CD14-positive monocyte (primary cell): ENCODE data around the gene MED26. TPM values are rescaled to one million over a fixed set of nuclear protein-coding genes. Genes with fewer than 3 reads are reported as not detected.

Experiments
- DNase-seq, 3 donors: peaks; one replicate each; pipeline ENCODE4 v3.0.0-alpha.2; 2011 to 2022
- H2AFZ ChIP-seq: 2 replicates; pipeline ENCODE4 v1.6.0; 2012; ENCODE audit warnings: mild to moderate bottlenecking, low read depth, low read length, inconsistent platforms; ENCODE audit not compliant: insufficient read depth, poor library complexity, severe bottlenecking
- H3K27ac ChIP-seq, 2 donors: 1 replicate in 1 of 2; 2 replicates in 1 of 2; pipeline ENCODE4 v1.5.1; 2012 to 2013; ENCODE audit warnings: low read length in 2 of 2, control low read depth in 1 of 2, inconsistent platforms in 1 of 2, low read depth in 1 of 2, mild to moderate bottlenecking in 1 of 2
- H3K27me3 ChIP-seq, 2 donors: one replicate each; pipeline versions ENCODE4 v1.6.0 to v1.6.1; 2011 to 2013; ENCODE audit warnings: low read length in 2 of 2; ENCODE audit not compliant: control insufficient read depth in 2 of 2, insufficient read depth in 2 of 2
- H3K36me3 ChIP-seq, 2 donors: replicated peaks in 1 of 2; 1 replicate in 1 of 2; 2 replicates in 1 of 2; pipeline versions ENCODE4 v1.5.1 to v1.6.1; 2012 to 2013; ENCODE audit warnings: low read length in 2 of 2, control low read depth in 1 of 2, inconsistent platforms in 1 of 2, mild to moderate bottlenecking in 1 of 2; ENCODE audit not compliant: insufficient read depth in 2 of 2, control insufficient read depth in 1 of 2
- H3K4me1 ChIP-seq, 2 donors: 1 replicate in 1 of 2; 2 replicates in 1 of 2; pipeline versions ENCODE4 v1.5.1 to v1.6.1; 2012 to 2013; ENCODE audit warnings: low read length in 2 of 2, control low read depth in 1 of 2, inconsistent platforms in 1 of 2, mild to moderate bottlenecking in 1 of 2, moderate library complexity in 1 of 2; ENCODE audit not compliant: insufficient read depth in 2 of 2, control insufficient read depth in 1 of 2
- H3K4me2 ChIP-seq: replicated peaks from 2 replicates; pipeline ENCODE3; 2012; ENCODE audit warnings: low read length, moderate library complexity, mild to moderate bottlenecking; ENCODE audit not compliant: poor library complexity, severe bottlenecking; ENCODE audit errors: extremely low read depth
- H3K4me3 ChIP-seq, 3 experiments: fragments of 200-600 bp in 1 of 3; sonication (generic) in 1 of 3; replicated peaks in 1 of 3; 1 replicate in 2 of 3; 2 replicates in 1 of 3; pipeline ENCODE4 v1.5.1; 2011 to 2013; ENCODE audit warnings: low read length in 3 of 3, mild to moderate bottlenecking in 3 of 3, control low read depth in 2 of 3, low read depth in 2 of 3, inconsistent platforms in 1 of 3, moderate library complexity in 1 of 3
- H3K79me2 ChIP-seq: 2 replicates; pipeline ENCODE4 v1.6.0; 2012; ENCODE audit warnings: mild to moderate bottlenecking, control low read depth, inconsistent platforms, low read length, moderate library complexity; ENCODE audit not compliant: insufficient read depth
- H3K9ac ChIP-seq: 2 replicates; pipeline ENCODE4 v1.6.0; 2017; ENCODE audit warnings: low read length, mild to moderate bottlenecking; ENCODE audit not compliant: insufficient read depth, poor library complexity, severe bottlenecking
- H3K9me3 ChIP-seq, 2 donors: replicated peaks in 1 of 2; 1 replicate in 1 of 2; 2 replicates in 1 of 2; pipeline versions ENCODE4 v1.5.1 to v1.6.1; 2012 to 2013; ENCODE audit warnings: low read length in 2 of 2, control low read depth in 1 of 2; ENCODE audit not compliant: control insufficient read depth in 1 of 2, insufficient read depth in 1 of 2
- H4K20me1 ChIP-seq: 2 replicates; pipeline ENCODE4 v1.6.0; 2012; ENCODE audit warnings: mild to moderate bottlenecking, low read length, control low read depth, moderate library complexity; ENCODE audit not compliant: insufficient read depth
- H3K27ac Mint-ChIP-seq, 7 donors: one replicate each; pipeline ENCODE4 v1.8.0; 2020; ENCODE audit warnings: mild to moderate bottlenecking in 7 of 7, mixed read lengths in 7 of 7, moderate library complexity in 6 of 7, inconsistent platforms in 2 of 7
- H3K27me3 Mint-ChIP-seq, 3 donors: one replicate each; pipeline ENCODE4 v1.8.0; 2021 to 2022; ENCODE audit warnings: low read depth in 3 of 3, mild to moderate bottlenecking in 3 of 3, mixed read lengths in 3 of 3, moderate library complexity in 3 of 3, inconsistent platforms in 1 of 3
- H3K36me3 Mint-ChIP-seq, 2 donors: one replicate each; pipeline ENCODE4 v1.8.0; 2020; ENCODE audit warnings: mixed read lengths in 2 of 2, inconsistent platforms in 1 of 2, mild to moderate bottlenecking in 1 of 2
- H3K4me1 Mint-ChIP-seq: one replicate; pipeline ENCODE4 v1.8.0; 2020; ENCODE audit warnings: mild to moderate bottlenecking, mixed read lengths
- H3K4me3 Mint-ChIP-seq, 2 donors: one replicate each; pipeline ENCODE4 v1.8.0; 2020; ENCODE audit warnings: mild to moderate bottlenecking in 2 of 2, mixed read lengths in 2 of 2, moderate library complexity in 1 of 2
- H3K9me3 Mint-ChIP-seq, 7 donors: one replicate each; pipeline ENCODE4 v1.8.0; 2020 to 2022; ENCODE audit warnings: mixed read lengths in 7 of 7, mild to moderate bottlenecking in 6 of 7, moderate library complexity in 6 of 7, inconsistent platforms in 2 of 7
- WGBS: methylation state at CpG from one replicate; pipeline ENCODE4 v1.1.5; 2013; ENCODE audit warnings: missing lambda C conversion rate; ENCODE audit not compliant: insufficient coverage; 5-methylcytosine and 5-hydroxymethylcytosine counted together
- intact Hi-C, 2 donors: fragments of 100-400 bp; cut with micrococcal nuclease; formaldehyde crosslinking; loops; one replicate each; pipeline versions ENCODE4 v1.15.0 to v1.15.1; 2023
- polyA plus RNA-seq, 3 donors: library from polyadenylated mRNA; depleted of rRNA in 1 of 3; unstranded in 2 of 3; stranded (reverse) in 1 of 3; fragments of 300-500 nt in 2 of 3; fragments of >200 nt in 1 of 3; fragmentation: Illumina TruSeq in 2 of 3; gene quantifications; 1 replicate in 2 of 3; 2 replicates in 1 of 3; pipeline ENCODE4 v1.2.3, GENCODE V29; 2012 to 2021
- TF ChIP-seq, protein P1 (sequence below): fragments of 200-600 bp; IDR thresholded peaks from one replicate; pipeline ENCODE4 v1.8.0; 2022; ENCODE audit warnings: antibody characterized with exemption, mild to moderate bottlenecking

Gene MED26
- polyA plus RNA-seq, 3 donors: 1.1 to 7.1 (median 2.1) TPM

DNA sequence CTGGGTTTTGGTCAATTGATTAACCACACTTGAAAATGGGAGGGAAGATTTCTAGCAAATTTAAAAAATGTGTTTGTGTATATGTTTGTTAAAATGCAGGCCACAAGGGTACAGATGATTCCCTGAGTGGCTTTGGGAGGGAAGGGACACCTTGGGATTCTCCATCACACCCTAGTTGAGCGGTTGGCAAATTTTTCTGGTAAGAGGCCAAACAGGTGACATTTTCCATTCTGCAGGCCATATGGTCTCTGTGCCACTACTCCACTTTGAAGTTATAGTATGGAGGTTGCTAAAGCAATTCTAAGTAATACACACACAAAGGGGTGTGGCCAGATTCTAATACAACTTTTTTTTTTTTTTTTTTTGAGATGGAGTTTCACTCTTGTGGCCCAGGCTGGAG lies 12.9 kb upstream of the MED26 start:
- H3K36me3 Mint-ChIP-seq: peaks cover 67 to 97% of the 10 kb centered on the region in 2 donors
- peaks cover 0 to 2% (median 0%) of the 10 kb centered on the region in 7 donors for H3K9me3 Mint-ChIP-seq
- no peaks in the 10 kb centered on the region for H3K4me1 Mint-ChIP-seq
- peaks cover 100% of the 10 kb centered on the region for H4K20me1 ChIP-seq
- no peak overlapping the region for H3K4me3 ChIP-seq
- H3K4me2 ChIP-seq: no peak overlapping the region
- no peaks in the 10 kb centered on the region for H3K9me3 ChIP-seq
- TF ChIP-seq, protein P1, sequence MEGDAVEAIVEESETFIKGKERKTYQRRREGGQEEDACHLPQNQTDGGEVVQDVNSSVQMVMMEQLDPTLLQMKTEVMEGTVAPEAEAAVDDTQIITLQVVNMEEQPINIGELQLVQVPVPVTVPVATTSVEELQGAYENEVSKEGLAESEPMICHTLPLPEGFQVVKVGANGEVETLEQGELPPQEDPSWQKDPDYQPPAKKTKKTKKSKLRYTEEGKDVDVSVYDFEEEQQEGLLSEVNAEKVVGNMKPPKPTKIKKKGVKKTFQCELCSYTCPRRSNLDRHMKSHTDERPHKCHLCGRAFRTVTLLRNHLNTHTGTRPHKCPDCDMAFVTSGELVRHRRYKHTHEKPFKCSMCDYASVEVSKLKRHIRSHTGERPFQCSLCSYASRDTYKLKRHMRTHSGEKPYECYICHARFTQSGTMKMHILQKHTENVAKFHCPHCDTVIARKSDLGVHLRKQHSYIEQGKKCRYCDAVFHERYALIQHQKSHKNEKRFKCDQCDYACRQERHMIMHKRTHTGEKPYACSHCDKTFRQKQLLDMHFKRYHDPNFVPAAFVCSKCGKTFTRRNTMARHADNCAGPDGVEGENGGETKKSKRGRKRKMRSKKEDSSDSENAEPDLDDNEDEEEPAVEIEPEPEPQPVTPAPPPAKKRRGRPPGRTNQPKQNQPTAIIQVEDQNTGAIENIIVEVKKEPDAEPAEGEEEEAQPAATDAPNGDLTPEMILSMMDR: no peak
- intact Hi-C loops: no loop called here
- H3K36me3 ChIP-seq: peaks cover 86 to 99% of the 10 kb centered on the region in 2 donors
- H3K4me1 ChIP-seq: no peaks in the 10 kb centered on the region
- H3K27ac ChIP-seq: no peak overlapping the region
- H3K27me3 ChIP-seq: no peaks in the 10 kb centered on the region
- H3K9ac ChIP-seq: no peak overlapping the region
- WGBS: no CpG with 5 or more reads among the region's 1 CpG
- H3K27ac Mint-ChIP-seq: peak overlapping the region in 1 of 7 donors; percentile 60
- no peak for DNase-seq
- no peak overlapping the region for H2AFZ ChIP-seq
- peaks cover 98% of the 10 kb centered on the region for H3K79me2 ChIP-seq
- H3K27me3 Mint-ChIP-seq: no peaks in the 10 kb centered on the region
- H3K4me3 Mint-ChIP-seq: no peak overlapping the region

- peak overlapping the region in 2 of 7 donors; percentile 2 to 48 for H3K27ac Mint-ChIP-seq
- H3K27ac ChIP-seq: peak overlapping the region in 1 of 2 donors; percentile 16
- H2AFZ ChIP-seq: no peak overlapping the region
- no peak overlapping the region for H3K4me2 ChIP-seq
- H4K20me1 ChIP-seq: peaks cover 99% of the 10 kb centered on the region
- H3K4me3 Mint-ChIP-seq: no peak overlapping the region
- TF ChIP-seq, protein P1: no peak
- H3K9me3 Mint-ChIP-seq: peaks cover 0 to 2% (median 0%) of the 10 kb centered on the region in 7 donors
- no peaks in the 10 kb centered on the region for H3K9me3 ChIP-seq
- DNase-seq: no peak
- WGBS: 100% methylated on average over 1 of the region's 1 CpG
- H3K4me1 ChIP-seq: no peaks in the 10 kb centered on the region
- H3K4me1 Mint-ChIP-seq: no peaks in the 10 kb centered on the region
- peaks cover 61 to 94% of the 10 kb centered on the region in 2 donors for H3K36me3 Mint-ChIP-seq
- intact Hi-C loops: no loop called here
- no peak overlapping the region for H3K9ac ChIP-seq
- H3K79me2 ChIP-seq: peaks cover 96% of the 10 kb centered on the region
- no peaks in the 10 kb centered on the region for H3K27me3 Mint-ChIP-seq
- H3K27me3 ChIP-seq: no peaks in the 10 kb centered on the region
- peaks cover 84 to 98% of the 10 kb centered on the region in 2 donors for H3K36me3 ChIP-seq
- no peak overlapping the region for H3K4me3 ChIP-seq
Observed at GRCh38 chr19:16638666-16639065, 10.7 kb upstream of the MED26 start.
